ENCODE results near the gene TRIM22. TPM values are rescaled to one million over a fixed set of nuclear protein-coding genes. Genes with fewer than 3 reads are reported as not detected.
A peak's percentile ranks its signal among the peaks of the same experiment; 100 is the strongest.
"Not testable (repeated sequence)": the region's sequence is repeated elsewhere in the genome, so short reads cannot be mapped to it uniquely, and the experiment has no call there.

The TRIM22 gene
- total RNA-seq, 1 donor from 2014 or later, result 203 TPM

- H3K9me3 ChIP-seq, result no peaks in the 10 kb centered on the region
- no peak overlapping the region for H3K4me3 ChIP-seq
- no peak overlapping the region for H3K27ac ChIP-seq
- H3K4me1 ChIP-seq, result peaks cover 15% of the 10 kb centered on the region
- no peaks in the 10 kb centered on the region for H3K27me3 ChIP-seq
- intact Hi-C loops (cut with DNase I), result no loop called here
- ATAC-seq (no peak), DNase-seq (no peak)
- TF ChIP-seq CTCF (IDR thresholded peaks at IDR 0.05), result no peak
- H3K36me3 ChIP-seq, result no peaks in the 10 kb centered on the region
Observed at GRCh38 chr11:5686426-5686825, 3.2 kb upstream of the TRIM22 start.

- Histone ChIP-seq H3K9me3 (no peaks in the 10 kb centered on the region), H3K4me1 (peaks cover 15% of the 10 kb centered on the region), H3K27ac (peak overlapping the region; percentile 94), H3K4me3 (no peak overlapping the region), H3K27me3 (no peaks in the 10 kb centered on the region), H3K36me3 (no peaks in the 10 kb centered on the region)
- TF ChIP-seq CTCF (IDR thresholded peaks at IDR 0.05), result no peak
- DNase-seq (no peak), ATAC-seq (no peak)
- intact Hi-C loops (cut with DNase I), result no loop called here
Observed at GRCh38 chr11:5688482-5688881, 1.1 kb upstream of the TRIM22 start.

GRCh38 chr11:5690216-5690615, 626 bp downstream of the TRIM22 start:
- DNase-seq (no peak), ATAC-seq (peak; percentile 63)
- peaks cover 13% of the 10 kb centered on the region for H3K4me1 ChIP-seq
- peak overlapping the region; percentile 94 for H3K27ac ChIP-seq
- H3K4me3 ChIP-seq, result peak overlapping the region; percentile 70
- no peaks in the 10 kb centered on the region for H3K27me3 ChIP-seq
- TF ChIP-seq CTCF (IDR thresholded peaks at IDR 0.05), result no peak
- H3K36me3 ChIP-seq, result no peaks in the 10 kb centered on the region
- intact Hi-C loops (cut with DNase I), result no loop called here
- H3K9me3 ChIP-seq, result no peaks in the 10 kb centered on the region

- intact Hi-C loops (cut with DNase I), result no loop called here
- no peak for TF ChIP-seq CTCF (IDR thresholded peaks at IDR 0.05)
- H3K36me3 ChIP-seq, result no peaks in the 10 kb centered on the region
- ATAC-seq (peak; percentile 8), DNase-seq (no peak)
- no peaks in the 10 kb centered on the region for H3K9me3 ChIP-seq
- peak overlapping the region; percentile 94 for H3K27ac ChIP-seq
- H3K4me1 ChIP-seq, result peaks cover 9% of the 10 kb centered on the region
- H3K27me3 ChIP-seq, result no peaks in the 10 kb centered on the region
- peak overlapping the region; percentile 70 for H3K4me3 ChIP-seq
Observed at GRCh38 chr11:5690736-5691135, 1.1 kb downstream of the TRIM22 start.

- H3K9me3 ChIP-seq; DNase-seq; intact Hi-C loops (cut with DNase I); H3K36me3 ChIP-seq; H3K27me3 ChIP-seq; ATAC-seq: not testable (repeated sequence)
- peaks cover 15% of the 10 kb centered on the region for H3K4me1 ChIP-seq
- H3K4me3 ChIP-seq, result peak overlapping the region; percentile 70
- H3K27ac ChIP-seq, result peak overlapping the region; percentile 94
Observed at GRCh38 chr11:5691238-5691963, 1.8 kb downstream of the TRIM22 start.

GRCh38 chr11:5691964-5692361, 2.4 kb downstream of the TRIM22 start:
- intact Hi-C loops (cut with DNase I), result no loop called here
- DNase-seq (no peak), ATAC-seq (no peak)
- peaks cover 17% of the 10 kb centered on the region for H3K4me1 ChIP-seq
- no peaks in the 10 kb centered on the region for H3K9me3 ChIP-seq
- peak overlapping the region; percentile 70 for H3K4me3 ChIP-seq
- no peak for TF ChIP-seq CTCF (IDR thresholded peaks at IDR 0.05)
- H3K27ac ChIP-seq, result peak overlapping the region; percentile 94
- H3K27me3 ChIP-seq, result no peaks in the 10 kb centered on the region
- peaks cover 12% of the 10 kb centered on the region for H3K36me3 ChIP-seq

All from upper lobe of right lung (tissue), 1 donor.